Liver (tissue), 3 donors: Measurements from ENCODE around the gene PXDN.

Experiments used
- GABPA ChIP-seq, 2 donors: IDR thresholded peaks in 1 of 2; conservative IDR thresholded peaks in 1 of 2; 2 replicates each; pipeline ENCODE4 v1.6.1; 2016; ENCODE audit warnings: antibody characterized with exemption in 2 of 2, mild to moderate bottlenecking in 1 of 2, moderate library complexity in 1 of 2
- TF ChIP-seq, protein P1 (sequence below): fragments of 150-350 bp; IDR thresholded peaks from 2 replicates; pipeline ENCODE4 v1.5.1; 2017; ENCODE audit warnings: improper control_type of control experiment, low read depth, low read length; ENCODE audit not compliant: missing input control
- TF ChIP-seq, protein P2 (sequence below): IDR thresholded peaks from 2 replicates; pipeline ENCODE4 v1.6.1; 2016; ENCODE audit warnings: antibody characterized with exemption
- donor health status: healthy.
- donor health status: healthy.

DNA sequence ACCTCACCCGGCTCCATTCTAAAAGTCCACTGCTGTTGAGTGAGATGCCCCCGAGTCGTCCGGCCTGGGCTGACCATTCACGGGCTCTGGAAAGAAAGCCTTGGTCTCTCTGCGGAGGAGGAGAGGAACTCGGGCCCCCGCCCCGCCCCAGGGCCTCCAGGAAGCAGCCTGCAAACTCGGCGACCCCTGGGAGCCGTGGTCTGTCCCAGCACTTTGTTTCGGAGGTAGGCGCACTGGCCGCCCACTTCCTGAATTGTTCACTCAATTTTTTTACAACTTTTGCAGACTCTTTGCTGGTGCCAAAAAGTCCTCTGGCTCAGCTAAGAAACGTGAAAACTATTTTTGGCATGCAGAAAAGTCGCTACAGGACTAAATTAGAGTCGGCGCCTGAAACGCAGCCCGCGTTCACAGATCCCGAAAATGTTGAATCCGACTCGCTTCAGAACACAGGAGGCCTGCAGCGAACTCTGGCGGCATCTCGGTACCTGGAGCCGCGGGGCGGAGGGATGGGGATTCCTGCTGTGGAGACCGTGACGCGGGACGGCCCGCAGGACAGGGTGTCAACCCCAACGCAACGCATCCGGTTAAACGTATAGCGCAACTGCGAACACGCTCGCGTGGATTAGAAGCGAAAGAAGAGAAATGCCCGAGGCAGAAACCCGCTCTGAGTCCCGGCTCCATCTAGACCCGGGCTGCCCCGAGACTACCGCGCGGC, 1.5 kb downstream of the PXDN start:
- TF ChIP-seq, protein P1, sequence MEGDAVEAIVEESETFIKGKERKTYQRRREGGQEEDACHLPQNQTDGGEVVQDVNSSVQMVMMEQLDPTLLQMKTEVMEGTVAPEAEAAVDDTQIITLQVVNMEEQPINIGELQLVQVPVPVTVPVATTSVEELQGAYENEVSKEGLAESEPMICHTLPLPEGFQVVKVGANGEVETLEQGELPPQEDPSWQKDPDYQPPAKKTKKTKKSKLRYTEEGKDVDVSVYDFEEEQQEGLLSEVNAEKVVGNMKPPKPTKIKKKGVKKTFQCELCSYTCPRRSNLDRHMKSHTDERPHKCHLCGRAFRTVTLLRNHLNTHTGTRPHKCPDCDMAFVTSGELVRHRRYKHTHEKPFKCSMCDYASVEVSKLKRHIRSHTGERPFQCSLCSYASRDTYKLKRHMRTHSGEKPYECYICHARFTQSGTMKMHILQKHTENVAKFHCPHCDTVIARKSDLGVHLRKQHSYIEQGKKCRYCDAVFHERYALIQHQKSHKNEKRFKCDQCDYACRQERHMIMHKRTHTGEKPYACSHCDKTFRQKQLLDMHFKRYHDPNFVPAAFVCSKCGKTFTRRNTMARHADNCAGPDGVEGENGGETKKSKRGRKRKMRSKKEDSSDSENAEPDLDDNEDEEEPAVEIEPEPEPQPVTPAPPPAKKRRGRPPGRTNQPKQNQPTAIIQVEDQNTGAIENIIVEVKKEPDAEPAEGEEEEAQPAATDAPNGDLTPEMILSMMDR, result no peak
- TF ChIP-seq, protein P2, sequence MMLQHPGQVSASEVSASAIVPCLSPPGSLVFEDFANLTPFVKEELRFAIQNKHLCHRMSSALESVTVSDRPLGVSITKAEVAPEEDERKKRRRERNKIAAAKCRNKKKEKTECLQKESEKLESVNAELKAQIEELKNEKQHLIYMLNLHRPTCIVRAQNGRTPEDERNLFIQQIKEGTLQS, result no peak
- TF ChIP-seq GABPA (IDR thresholded peaks at IDR 0.05 in 1 of 2, conservative IDR thresholded peaks at IDR 0.05 in 1 of 2), result no peak
